Smooth muscle cell (in vitro differentiated cells): ENCODE results near the gene IL18R1. TPM values are rescaled to one million over a fixed set of nuclear protein-coding genes. Genes with fewer than 3 reads are reported as not detected.

Experiments
- DNase-seq: peaks from one replicate; lab custom pipeline; 2025; ENCODE audit not compliant: unreplicated experiment; lab: John Stamatoyannopoulos, UW
- H2AFZ ChIP-seq: fragments of 200-600 bp; sonication (generic); 2 replicates; pipeline ENCODE4 v1.6.0; 2016; ENCODE audit warnings: antibody characterized with exemption, low read depth, mild to moderate bottlenecking
- H3F3A ChIP-seq: fragments of 200-600 bp; sonication (generic); 2 replicates; pipeline ENCODE4 v1.6.0; 2017; ENCODE audit warnings: antibody characterized with exemption, low read depth
- H3K27ac ChIP-seq: fragments of 200-600 bp; sonication (generic); 2 replicates; pipeline ENCODE4 v1.5.1; 2016; ENCODE audit warnings: low read depth, mild to moderate bottlenecking
- H3K27me3 ChIP-seq: fragments of 200-600 bp; sonication (generic); 2 replicates; pipeline ENCODE4 v1.6.1; 2016; ENCODE audit warnings: low read depth, mild to moderate bottlenecking
- H3K36me3 ChIP-seq: fragments of 200-600 bp; sonication (generic); 2 replicates; pipeline ENCODE4 v1.5.1; 2016; ENCODE audit warnings: low read depth
- H3K4me1 ChIP-seq: fragments of 200-600 bp; sonication (generic); 2 replicates; pipeline ENCODE4 v1.5.1; 2016; ENCODE audit warnings: low read depth
- H3K4me2 ChIP-seq: fragments of 200-600 bp; sonication (generic); 2 replicates; pipeline ENCODE4 v1.6.0; 2016; ENCODE audit warnings: mild to moderate bottlenecking
- H3K4me3 ChIP-seq: fragments of 200-600 bp; sonication (generic); 2 replicates; pipeline ENCODE4 v1.5.1; 2016; ENCODE audit warnings: mild to moderate bottlenecking
- H3K79me2 ChIP-seq: fragments of 200-600 bp; sonication (generic); 2 replicates; pipeline ENCODE4 v1.6.0; 2016; ENCODE audit warnings: low read depth, mild to moderate bottlenecking
- H3K9ac ChIP-seq: fragments of 200-600 bp; sonication (generic); 2 replicates; pipeline ENCODE4 v1.6.0; 2016; ENCODE audit warnings: low read depth
- H3K9me3 ChIP-seq: fragments of 200-600 bp; sonication (generic); replicated peaks from 2 replicates; pipeline ENCODE4 v1.5.1; 2016; ENCODE audit warnings: low read depth
- H4K20me1 ChIP-seq: fragments of 200-600 bp; sonication (generic); 2 replicates; pipeline ENCODE4 v1.6.0; 2016; ENCODE audit warnings: low read depth
- CTCF ChIP-seq: fragments of 200-600 bp; sonication (generic); IDR thresholded peaks from 2 replicates; pipeline ENCODE4 v1.5.1; 2017; ENCODE audit warnings: borderline replicate concordance, mild to moderate bottlenecking, antibody characterized with exemption; ENCODE audit not compliant: insufficient read depth, poor library complexity, severe bottlenecking
- WGBS: methylation state at CpG from one replicate; pipeline ENCODE4 v1.1.7; 2016; ENCODE audit warnings: low lambda C conversion rate; 5-methylcytosine and 5-hydroxymethylcytosine counted together
- microRNA-seq: library from miRNA; unstranded; fragments of <30 nt; microRNA quantifications from one replicate; pipeline ENCODE4, GENCODE V29; 2016; ENCODE audit warnings: borderline number of aligned reads
- polyA plus RNA-seq: library from polyadenylated mRNA; unstranded; fragments of >200 nt; fragmentation: Nextera tagmentation; extraction: Ambion mirVana; gene quantifications from 2 replicates; pipeline ENCODE4 v1.2.1, GENCODE V29; 2016
- small RNA-seq: library from RNA; depleted of rRNA; stranded (forward); fragments of <200 nt; gene quantifications from one replicate; pipeline ENCODE3, GENCODE V24; 2014
- total RNA-seq: library from RNA; depleted of rRNA; stranded (reverse); fragments of >200 nt; gene quantifications from 2 replicates; pipeline ENCODE4 v1.2.3, GENCODE V29; 2014

IL18R1 gene
- total and polyA plus RNA-seq, 2 experiments from 2014 or later: 2.2 to 2.5 TPM

- Histone ChIP-seq H3K4me3 (no peak overlapping the region), H3K9ac (no peak overlapping the region), H3K4me2 (no peak overlapping the region), H2AFZ (no peak overlapping the region), H3K4me1 (no peaks in the 10 kb centered on the region), H3F3A (peaks cover 3% of the 10 kb centered on the region), H3K36me3 (no peaks in the 10 kb centered on the region), H3K79me2 (no peaks in the 10 kb centered on the region), H3K27me3 (peaks cover 9% of the 10 kb centered on the region), H3K27ac (no peak overlapping the region), H4K20me1 (no peaks in the 10 kb centered on the region), H3K9me3 (no peaks in the 10 kb centered on the region)
- DNase-seq: no peak
- TF ChIP-seq CTCF: no peak
- WGBS: 88% methylated on average over 3 of the region's 3 CpGs
Measured at GRCh38 chr2:102444233-102444632, 88.6 kb downstream of the IL18R1 start.

GRCh38 chr2:102446936-102447335 is 91.3 kb downstream of the IL18R1 start:
- Histone ChIP-seq H3K4me1 (no peaks in the 10 kb centered on the region), H3K36me3 (no peaks in the 10 kb centered on the region), H3F3A (peaks cover 3% of the 10 kb centered on the region), H3K9ac (no peak overlapping the region), H3K4me2 (no peak overlapping the region), H3K79me2 (no peaks in the 10 kb centered on the region), H3K9me3 (no peaks in the 10 kb centered on the region), H3K27me3 (peaks cover 15% of the 10 kb centered on the region), H2AFZ (no peak overlapping the region), H3K27ac (no peak overlapping the region), H3K4me3 (no peak overlapping the region), H4K20me1 (no peaks in the 10 kb centered on the region)
- WGBS: 94% methylated on average over 9 of the region's 9 CpGs
- DNase-seq: no peak
- TF ChIP-seq CTCF: no peak

Small RNA genes within 50 kb of the gene (microRNA-seq; reads per million reads assigned to microRNA genes)
- not detected for gene MIR4772

Small RNA genes within 50 kb of the gene (small RNA-seq; reads per million reads assigned to genes)
- not detected for gene MIR4772

Other genes with a start within 250 kb of the IL18R1 start
- 32.4 and 36.6 TPM in 2 replicates for gene IL1R1, start 213.1 kb upstream of the IL18R1 start, total RNA-seq
- gene IL1R1, start 213.1 kb upstream of the IL18R1 start, polyA plus RNA-seq: 20.0 and 26.8 TPM in 2 replicates
- gene IL1RL2, start 168.8 kb upstream of the IL18R1 start, total RNA-seq: 0.13 and 0.40 TPM in 2 replicates
- gene IL1RL2, start 168.8 kb upstream of the IL18R1 start, polyA plus RNA-seq: 0.10 and 1.2 TPM in 2 replicates
- 1.6 and 2.0 TPM in 2 replicates for gene IL1RL1, start 44.2 kb upstream of the IL18R1 start, total RNA-seq
- 1.3 and 1.8 TPM in 2 replicates for gene IL1RL1, start 44.2 kb upstream of the IL18R1 start, polyA plus RNA-seq
- 0.36 TPM in 1 of 2 replicates, not detected in the other for gene IL18RAP, start 67.4 kb downstream of the IL18R1 start, total RNA-seq
- not detected in 2 replicates for gene IL18RAP, start 67.4 kb downstream of the IL18R1 start, polyA plus RNA-seq
- not detected in 2 replicates for gene SLC9A4, start 117.4 kb downstream of the IL18R1 start, total RNA-seq
- gene SLC9A4, start 117.4 kb downstream of the IL18R1 start, polyA plus RNA-seq: 0.28 TPM in 1 of 2 replicates, not detected in the other